CD4-positive, alpha-beta T cell treated with Interleukin-10 for 1 hour (primary cell): ENCODE measurements around the gene ORMDL1.
"Not testable (repeated sequence)": the region's sequence is repeated elsewhere in the genome, so short reads cannot be mapped to it uniquely, and the experiment has no call there.

Experiments
- DNase-seq: peaks from one replicate; pipeline ENCODE4 v3.0.0-alpha.2; 2020

Gene ORMDL1

DNA sequence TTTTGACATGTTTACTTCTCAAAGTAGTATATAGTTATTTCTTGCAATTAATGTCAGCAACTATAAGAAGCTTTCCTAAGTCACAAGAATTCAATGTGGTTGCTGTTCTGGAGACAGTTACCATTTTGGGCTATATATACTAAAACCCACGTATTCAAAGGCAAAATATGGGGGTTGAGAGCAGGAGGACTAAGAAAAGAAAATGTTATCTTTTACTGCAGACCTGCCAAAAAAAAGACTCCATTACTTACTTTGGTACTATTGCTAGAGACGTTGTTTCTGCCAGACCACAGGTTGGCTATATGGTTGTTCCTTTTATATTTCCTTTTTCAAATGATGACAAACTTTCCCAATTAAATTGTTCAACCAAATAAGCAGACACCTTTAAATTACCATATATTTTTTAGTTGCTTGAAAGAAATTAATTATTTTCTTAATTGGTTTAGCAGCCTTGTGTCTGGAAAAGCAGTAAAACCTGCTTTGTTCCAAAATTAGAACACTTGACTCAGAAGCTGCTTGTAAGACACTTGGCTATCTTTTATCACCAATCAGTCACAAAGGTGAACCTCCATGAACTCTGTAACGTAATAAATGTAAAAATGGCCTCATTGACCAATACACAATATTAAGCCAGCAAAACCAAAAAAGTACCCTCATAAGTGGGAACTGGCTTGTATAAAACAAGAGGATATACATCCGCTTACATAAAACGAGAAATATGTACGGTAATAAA, 13.4 kb downstream of the ORMDL1 start:
- no peak for DNase-seq

DNA sequence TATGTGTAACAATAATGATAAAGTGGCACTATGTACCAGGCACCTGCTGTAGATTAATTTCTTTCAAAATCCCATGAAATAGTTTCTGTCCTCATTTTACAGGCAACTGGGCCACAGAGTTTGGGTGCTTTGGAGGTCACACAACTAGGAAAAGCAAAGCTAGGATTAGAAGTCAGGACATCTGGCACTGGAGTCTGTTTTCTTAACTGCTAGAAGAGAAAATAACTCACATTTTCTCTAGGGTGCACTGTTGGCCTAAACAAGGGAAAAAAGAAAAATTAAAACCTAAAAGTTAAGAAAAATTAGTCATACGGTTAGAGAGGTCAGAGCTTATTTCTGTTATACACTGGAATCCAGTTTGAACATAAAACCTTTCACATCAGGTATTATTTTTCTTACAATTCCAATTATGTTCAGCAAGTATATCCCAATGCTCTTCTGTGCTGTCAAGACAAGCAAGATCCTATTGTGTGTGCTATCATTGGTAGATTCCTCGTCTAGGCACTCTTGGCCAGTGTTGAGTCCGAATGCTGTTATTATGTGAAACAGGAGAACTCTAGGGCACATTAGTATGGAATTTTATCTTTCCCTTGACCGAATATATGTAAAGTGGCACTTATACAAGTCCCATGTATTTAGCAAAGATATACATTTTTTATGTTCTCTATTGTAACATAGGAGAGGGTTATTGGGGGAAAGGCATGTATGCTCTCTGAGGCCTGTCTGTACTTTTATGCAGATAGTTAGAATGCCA, 20.1 kb downstream of the ORMDL1 start:
- no peak for DNase-seq

DNA sequence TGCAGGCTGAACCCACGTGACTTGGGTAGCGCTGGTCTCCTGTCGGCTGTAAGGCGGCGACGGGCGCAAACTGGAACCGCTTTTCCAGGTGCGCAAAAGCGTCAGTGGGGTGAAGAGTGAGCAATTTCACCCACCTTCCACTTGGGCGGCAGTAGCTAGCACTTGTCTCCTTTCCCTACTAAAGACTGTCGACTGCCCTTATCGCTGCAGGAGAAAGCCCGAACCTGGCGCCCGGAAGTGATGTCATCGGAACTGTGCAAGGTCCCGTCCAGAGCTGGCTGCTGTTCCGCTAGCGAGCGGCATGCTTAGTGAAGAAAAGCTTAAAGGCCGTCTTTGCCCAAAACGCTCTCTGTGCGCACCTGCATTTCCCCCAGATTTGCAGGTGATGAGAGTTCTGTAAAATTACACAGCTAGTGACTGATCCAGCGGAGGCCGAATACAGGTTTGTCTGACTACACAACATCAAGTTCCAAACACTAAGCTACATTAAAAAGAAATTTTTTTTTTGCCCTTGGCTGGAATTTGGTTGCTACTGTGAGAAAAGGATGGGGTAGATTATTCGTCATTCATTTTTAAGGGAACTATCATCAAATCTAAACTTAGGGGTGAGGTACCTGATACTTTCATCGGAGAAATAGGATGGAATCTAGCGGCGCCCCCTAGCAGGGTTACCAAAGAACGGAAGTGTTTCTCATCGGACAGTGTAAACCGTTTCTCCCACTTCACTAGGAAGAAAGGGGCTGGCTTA, 21.4 kb downstream of the ORMDL1 start, which contains the start of gene OSGEPL1:
Gene OSGEPL1, minus strand, starts transcription at position 242 of the 748 bp plus-strand sequence. CDS start 1,152 bp downstream, outside the sequence.
- peak; percentile 93 for DNase-seq

DNA sequence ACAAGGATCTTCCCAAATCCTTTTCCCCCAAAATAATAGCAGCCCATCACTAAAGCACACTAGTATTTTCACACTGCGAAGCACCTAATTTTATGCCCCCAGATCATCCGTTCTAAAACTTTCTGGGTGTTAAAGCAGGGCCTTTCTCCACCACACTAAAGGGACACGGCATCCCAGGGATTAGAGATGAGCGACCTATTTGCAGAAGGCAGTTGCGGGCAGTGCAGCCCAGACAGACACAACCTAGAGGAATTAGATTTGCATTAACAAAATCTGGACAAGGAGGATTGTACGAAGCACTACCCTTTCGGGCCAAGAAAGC, 21.9 kb downstream of the ORMDL1 start:
- DNase-seq: no peak

DNA sequence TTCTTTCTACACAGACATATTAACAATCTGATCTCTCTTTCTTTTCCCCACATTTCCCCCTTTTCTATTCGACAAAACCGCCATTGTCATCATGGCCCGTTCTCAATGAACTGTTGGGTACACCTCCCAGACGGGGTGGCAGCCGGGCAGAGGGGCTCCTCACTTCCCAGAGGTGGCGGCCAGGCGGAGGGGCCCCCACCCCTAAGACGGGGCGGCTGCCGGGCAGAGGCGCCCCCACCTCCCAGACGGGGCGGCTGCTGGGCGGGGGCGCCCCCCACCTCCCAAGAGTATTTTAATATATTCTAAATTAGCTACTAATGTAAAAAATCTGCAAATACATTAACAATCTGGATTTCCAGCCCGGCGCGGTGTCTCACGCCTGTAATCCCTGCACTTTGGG, 24.0 kb downstream of the ORMDL1 start:
- not testable (repeated sequence) for DNase-seq

DNA sequence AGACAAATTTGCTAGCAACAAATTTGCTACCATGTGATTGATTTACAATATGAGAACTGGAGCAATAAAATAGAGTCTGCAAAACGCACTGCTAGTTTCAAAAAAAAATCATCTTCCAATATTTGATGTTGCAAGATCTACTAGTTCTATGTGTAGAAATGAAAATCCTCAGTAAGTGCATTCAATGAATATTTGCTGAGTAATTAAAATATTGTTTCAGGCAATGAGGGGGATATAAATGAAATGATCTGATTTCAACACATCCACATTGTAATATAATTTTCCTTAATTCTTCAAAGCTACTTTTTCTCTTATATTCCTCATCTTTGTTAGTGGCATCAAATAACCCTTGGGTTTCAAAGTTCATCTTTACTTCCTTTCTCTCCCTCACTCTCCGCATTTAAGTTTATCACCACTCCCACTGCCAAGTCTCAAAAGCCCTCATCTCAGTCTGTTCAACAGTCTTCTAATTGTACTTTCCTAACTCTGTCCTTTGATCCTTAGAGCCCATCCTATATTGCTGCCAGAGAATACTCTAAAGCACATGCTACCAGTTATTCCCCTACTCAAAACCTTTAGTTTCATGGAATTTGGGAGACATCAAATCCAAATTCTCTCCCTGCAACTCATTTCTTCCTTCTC, 27.7 kb downstream of the ORMDL1 start:
- DNase-seq: no peak

DNA sequence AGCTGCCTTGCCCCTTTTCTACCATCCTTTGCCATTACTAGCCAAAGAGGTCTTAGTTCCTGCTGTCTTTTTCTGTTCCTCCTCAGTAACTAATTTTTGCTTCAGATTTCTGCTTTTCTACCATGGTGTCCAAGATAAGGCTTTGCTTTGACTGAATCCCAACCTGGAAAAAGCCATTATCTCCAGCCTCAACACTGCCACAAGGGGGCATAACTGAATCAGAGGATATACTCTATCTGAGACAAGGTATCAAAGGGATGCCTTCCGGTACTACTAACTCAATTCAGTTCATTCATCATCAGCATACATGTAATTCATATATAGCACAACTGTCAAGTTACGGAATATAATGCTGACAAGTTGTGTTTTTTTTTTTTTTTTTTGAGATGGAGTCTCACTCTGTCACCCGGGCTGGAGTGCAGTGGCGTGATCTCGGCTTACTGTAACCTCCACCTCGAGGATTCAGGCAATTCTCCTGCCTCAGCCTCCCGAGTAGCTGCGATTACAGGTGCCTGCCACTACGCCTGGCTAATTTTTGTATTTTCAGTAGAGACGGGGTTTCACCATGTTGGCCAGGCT, 33.0 kb downstream of the ORMDL1 start:
- DNase-seq: peak; percentile 60

DNA sequence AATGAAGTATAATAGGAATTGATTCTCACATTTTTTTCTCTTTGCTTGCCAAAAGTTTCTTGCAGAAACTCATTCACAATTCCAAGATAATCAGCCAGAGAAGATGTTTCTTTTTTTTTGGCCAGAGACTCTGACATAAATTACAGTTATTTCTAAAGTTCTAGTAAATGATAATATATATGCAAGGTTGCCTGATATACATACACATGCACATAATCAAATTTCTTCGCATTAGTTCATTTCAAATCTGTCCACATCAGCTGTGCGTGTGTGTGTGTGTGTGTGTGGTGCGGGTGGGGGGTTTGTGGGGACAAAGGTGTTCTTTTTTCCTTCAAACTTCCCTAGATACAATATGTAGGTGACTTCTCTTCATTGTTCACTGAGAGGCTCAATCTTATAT, 54.7 kb downstream of the ORMDL1 start:
- DNase-seq: no peak

DNA sequence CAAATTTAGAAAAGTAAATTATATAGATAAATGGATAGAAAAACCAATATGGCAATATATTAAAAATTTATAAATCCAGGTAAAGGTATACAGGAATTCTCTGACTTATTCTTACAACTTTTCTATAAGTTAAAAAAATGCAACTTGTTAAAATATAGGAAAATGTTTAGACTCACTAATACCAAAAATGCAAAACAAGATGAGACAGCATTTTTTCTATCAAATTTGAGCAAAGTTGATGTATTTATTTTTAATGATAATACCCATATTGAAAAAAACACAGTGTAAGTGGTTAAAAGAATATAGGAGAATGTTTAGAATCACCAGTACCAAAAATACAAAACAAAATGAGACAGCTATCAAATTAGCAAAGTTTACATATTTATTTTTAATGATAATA, 57.3 kb downstream of the ORMDL1 start:
- no peak for DNase-seq

DNA sequence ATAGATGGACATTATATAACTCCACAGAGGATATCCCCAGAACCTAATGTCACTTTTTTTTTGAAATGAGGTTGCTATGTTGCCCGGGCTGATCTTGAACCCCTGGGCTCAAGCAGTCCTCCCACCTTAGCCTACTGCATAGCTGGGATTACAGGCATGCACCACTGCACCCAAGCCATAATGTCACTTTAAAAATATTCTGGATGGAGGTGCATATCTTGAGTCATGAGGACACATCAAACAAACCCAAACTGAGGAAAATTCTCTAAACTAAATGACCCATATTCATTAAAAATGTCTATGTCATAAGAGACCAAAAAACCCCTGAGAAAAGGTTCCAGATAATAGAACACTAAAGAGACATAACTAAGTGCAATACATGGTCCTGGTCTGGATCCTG, 57.9 kb downstream of the ORMDL1 start:
- no peak for DNase-seq

DNA sequence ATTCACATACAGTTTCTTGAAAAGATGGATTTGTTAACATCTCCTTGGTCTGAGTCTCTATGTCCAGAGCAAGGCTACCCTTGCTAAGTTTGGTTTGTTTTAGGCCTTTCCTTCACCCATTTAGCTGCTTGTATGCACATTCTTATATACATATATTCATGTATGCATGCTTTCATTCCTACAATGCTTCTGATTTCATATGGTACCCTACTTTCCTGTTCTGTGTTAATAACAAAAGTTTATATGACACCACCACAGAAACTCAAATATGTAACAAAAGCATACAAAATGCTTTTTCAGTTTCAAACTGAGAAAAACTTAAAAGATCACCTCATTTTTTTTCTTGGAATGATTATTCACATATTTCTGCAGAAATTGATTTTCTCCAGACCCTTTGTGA, 60.9 kb downstream of the ORMDL1 start:
- no peak for DNase-seq
